Activated CD8-positive, alpha-beta memory T cell treated with anti-CD3 and anti-CD28 coated beads for 1 hour (primary cell): ENCODE measurements around the gene TRHDE.
"Not testable (repeated sequence)": the region's sequence is repeated elsewhere in the genome, so short reads cannot be mapped to it uniquely, and the experiment has no call there.

Experiments
- DNase-seq, 2 donors: peaks; one replicate each; pipeline ENCODE4 v3.0.0-alpha.2; 2020; ENCODE audit warnings: low read depth in 1 of 2; ENCODE audit errors: extremely low read depth in 1 of 2

Gene TRHDE

DNA sequence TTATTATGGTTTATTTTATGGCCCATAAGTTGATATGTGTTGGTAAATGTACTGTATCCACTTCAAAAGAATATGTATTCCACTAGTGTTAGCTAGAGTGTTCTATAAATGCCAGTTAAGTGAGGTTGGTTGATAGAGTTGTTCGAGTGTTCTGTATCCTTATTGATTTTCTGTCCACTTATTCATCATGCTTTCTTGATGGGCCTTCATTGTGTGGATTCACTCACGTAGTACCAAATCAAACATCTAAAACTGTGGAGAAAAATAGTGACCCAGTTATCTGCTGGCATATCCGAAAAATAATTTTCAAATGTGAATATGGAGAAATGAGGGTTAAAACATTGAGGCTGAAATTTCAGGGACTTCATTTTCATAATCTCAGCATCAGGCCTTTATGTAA lies 230.4 kb downstream of the TRHDE start:
- DNase-seq, result no peak

DNA sequence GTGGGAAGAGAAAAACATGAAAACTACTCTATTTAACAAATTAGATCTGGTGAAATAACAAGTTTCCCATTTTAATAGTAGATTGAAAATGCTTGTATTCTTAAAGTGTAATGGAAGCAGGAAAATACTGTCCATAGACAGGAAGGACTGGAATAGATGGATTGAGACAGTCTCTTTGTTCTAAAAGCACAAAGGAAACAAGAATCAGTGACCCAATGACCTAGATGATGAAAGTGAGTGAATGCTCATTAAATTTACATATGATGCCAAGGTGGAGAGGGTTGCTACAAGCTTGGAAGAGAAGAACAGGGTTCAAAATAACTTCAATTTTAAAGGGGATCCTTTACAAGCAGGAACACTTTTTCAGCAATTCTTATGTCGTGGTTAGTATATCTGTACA lies 233.1 kb downstream of the TRHDE start:
- no peak for DNase-seq

- DNase-seq, result no peak
Measured at GRCh38 chr12:72509891-72510290, 237.7 kb downstream of the TRHDE start.

DNA sequence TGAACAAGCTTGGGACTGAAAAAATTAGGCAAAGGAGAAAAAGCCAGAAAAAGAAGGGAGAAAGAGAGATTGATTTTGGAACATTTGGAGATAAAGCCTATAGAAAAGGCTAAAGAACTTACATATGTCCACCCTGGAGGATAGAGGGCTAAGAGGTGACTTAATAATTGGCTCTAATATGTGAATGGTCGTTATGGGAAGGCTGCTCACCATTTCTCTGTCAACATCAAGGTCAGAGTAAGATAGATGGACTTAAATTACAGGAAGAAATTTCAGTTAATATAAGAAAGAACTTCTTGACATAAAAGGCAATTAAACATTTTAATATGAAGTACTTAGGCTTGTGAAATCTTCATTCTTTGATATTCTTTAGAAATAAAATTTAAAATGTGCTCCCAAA lies 238.6 kb downstream of the TRHDE start:
- DNase-seq, result no peak

GRCh38 chr12:72511498-72511897 lies 239.3 kb downstream of the TRHDE start:
- no peak for DNase-seq

GRCh38 chr12:72511906-72512305 lies 239.7 kb downstream of the TRHDE start:
- no peak for DNase-seq

DNA sequence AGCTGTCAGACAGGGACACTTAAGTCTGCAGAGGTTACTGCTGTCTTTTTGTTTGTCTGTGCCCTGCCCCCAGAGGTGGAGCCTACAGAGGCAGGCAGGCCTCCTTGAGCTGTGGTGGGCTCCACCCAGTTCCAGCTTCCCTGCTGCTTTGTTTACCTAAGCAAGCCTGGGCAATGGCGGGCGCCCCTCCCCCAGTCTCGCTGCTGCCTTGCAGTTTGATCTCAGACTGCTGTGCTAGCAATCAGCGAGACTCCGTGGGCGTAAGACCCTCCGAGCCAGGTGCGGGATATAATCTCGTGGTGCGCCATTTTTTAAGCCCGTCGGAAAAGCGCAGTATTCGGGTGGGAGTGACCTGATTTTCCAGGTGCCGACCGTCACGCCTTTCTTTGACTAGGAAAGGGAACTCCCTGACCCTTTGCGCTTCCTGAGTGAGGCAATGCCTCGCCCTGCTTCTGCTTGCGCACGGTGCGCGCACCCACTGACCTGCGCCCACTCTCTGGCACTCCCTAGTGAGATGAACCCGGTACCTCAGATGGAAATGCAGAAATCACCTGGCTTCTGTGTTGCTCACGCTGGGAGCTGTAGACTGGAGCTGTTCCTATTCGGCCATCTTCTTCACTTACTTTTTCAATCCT lies 248.0 kb downstream of the TRHDE start:
- DNase-seq, result not testable (repeated sequence)

DNA sequence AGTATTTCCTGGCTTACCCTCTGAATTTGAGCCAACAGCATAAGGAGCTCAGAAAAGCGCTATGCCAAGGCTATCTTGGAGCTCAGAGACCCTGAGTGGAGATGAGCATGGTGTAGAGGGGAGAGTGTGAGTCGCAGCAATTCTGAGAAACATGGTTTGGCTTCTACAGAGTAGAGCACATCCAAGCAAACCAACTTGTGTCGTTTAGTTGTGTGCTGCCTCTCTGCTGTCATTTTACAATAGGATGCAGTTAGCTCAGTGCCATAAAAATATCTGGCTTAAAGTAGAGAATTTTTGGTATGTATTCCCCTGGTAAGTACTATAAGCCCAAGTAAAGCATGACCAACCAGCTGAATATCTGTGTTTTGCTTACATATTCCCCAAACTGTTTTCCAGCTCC lies 249.2 kb downstream of the TRHDE start:
- no peak for DNase-seq

GRCh38 chr12:72522411-72522810 lies 250.2 kb downstream of the TRHDE start:
- DNase-seq, result no peak

DNA sequence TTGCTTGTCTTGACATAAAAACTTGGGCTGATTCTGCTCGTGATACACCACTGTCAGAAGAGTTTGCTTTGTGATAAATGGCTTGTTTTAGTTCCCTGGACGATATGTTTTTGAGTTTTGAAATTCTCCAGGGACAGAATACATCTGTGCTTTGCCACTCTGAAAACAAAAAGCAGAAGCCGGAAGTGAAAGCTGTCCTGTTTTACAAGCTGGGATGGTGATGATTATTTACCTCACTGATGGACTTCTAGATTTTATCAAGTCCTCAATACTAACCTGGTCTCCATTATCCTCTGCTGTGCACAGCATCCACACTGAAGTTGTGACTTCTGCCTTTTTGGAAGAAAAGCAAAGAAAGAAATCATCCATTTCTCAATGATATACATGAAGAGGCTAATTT lies 251.6 kb downstream of the TRHDE start:
- DNase-seq, result no peak

GRCh38 chr12:72535212-72535990 lies 263.2 kb downstream of the TRHDE start:
- DNase-seq, result no peak

DNA sequence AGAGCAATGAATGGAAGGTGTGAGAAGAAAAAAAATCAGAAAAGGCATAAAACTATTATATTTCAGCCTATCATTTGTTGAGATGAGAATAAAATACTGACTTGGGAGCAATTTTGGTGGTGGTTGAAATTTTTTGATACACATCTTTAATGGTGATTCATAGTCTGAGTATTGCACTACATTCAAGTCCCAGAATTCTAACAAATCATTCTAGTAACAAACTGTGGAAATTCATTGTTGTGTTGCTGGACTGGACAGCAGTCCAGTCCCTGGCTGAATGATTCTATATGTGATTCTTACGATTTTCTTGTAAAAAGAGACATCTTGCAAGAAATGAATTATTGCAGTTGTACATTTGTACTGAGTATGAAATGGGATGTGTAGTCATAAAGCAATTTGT lies 268.6 kb downstream of the TRHDE start:
- DNase-seq, result no peak

- no peak for DNase-seq
Measured at GRCh38 chr12:72543777-72544467, 271.8 kb downstream of the TRHDE start.

GRCh38 chr12:72546106-72546505 lies 273.9 kb downstream of the TRHDE start:
- DNase-seq, result no peak

DNA sequence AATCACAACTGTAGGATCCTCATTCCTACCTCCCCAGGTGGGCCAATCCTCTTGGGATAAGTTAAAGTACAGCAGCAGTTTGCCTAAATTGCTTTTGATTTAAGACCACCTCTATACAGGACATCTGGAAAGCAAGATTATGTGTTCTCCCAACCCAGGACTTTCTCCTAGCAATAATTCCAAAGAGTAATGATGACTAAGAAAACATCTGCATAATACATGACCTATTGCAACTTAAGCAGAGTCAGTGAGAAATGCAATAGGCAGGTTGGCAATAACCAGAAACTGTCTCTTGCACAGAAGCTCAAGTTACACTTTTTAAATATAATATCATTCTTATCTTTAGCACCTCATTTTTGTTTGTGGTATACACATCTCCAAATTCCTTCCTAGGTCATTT lies 275.4 kb downstream of the TRHDE start:
- DNase-seq, result no peak

DNA sequence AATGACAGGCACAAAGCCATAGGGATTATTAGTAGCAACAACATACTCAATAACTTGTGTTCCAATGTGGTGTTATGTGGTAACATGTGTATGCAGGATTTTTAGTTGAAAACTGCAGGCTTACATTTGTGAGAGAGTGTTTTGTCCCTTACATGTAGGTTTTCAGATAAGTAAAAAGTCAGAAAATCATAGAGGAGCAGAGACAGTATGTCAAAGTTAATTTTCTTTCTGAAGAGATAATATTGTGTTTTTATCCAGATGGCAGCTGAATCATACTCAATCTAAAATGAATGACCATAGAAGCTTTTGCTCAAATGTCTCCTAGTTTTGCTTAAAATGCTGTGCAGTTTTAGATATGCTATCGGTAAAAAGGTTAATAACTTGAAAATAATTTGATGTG lies 277.0 kb downstream of the TRHDE start:
- DNase-seq, result no peak

GRCh38 chr12:72560003-72560769 lies 288.0 kb downstream of the TRHDE start:
- no peak for DNase-seq

- no peak for DNase-seq
Measured at GRCh38 chr12:72570601-72571000, 298.4 kb downstream of the TRHDE start.

GRCh38 chr12:72574138-72574537 lies 302.0 kb downstream of the TRHDE start:
- DNase-seq, result no peak

DNA sequence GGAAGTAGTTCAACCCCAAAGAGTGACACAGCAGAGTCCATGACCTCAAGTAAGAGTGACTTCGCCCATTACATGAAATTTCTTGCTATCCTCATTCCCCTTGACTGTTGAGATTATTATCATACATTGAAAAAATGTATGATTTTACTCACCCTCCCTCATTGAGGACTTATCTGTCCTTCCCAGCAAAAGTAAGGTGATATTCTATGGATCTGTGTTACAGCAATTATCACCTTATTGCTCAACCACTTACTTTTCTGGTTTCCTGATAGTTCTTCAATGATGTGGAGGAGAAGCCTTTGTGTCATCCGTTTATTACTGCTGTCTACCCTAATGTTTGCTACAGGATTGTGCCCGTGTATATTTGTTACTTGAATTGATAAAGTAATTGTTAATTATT lies 306.2 kb downstream of the TRHDE start:
- DNase-seq, result no peak

GRCh38 chr12:72586456-72586855 lies 314.3 kb downstream of the TRHDE start:
- no peak for DNase-seq
